ENCODE data around the gene IMPA2.
"Not testable (repeated sequence)": the region's sequence is repeated elsewhere in the genome, so short reads cannot be mapped to it uniquely, and the experiment has no call there.

The IMPA2 gene

GRCh38 chr18:12031181-12031580 is 49.9 kb downstream of the IMPA2 start:
- DNase-seq: no peak

DNA sequence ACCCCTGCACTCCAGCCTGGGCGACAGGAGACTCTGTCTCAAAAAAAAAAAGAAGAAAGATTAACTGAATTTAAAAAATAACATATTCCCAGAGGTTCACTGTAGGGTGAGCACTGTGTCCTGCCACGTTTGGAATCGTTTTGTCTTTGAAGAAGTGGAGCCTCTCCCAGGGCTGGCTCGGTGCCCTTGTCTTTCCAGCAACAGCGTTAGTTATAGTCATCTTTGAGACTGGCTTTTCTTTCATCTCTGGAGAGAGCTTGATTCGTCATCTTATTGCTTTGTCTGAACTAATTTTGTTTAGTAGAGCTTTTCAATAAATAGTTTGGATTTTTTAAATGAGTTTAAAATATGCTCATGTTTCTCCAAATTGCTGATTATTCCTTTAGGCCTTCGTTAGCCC is 50.5 kb downstream of the IMPA2 start:
- no peak for DNase-seq

- no peak for DNase-seq
Measured at GRCh38 chr18:12032786-12033642, 51.7 kb downstream of the IMPA2 start.

DNA sequence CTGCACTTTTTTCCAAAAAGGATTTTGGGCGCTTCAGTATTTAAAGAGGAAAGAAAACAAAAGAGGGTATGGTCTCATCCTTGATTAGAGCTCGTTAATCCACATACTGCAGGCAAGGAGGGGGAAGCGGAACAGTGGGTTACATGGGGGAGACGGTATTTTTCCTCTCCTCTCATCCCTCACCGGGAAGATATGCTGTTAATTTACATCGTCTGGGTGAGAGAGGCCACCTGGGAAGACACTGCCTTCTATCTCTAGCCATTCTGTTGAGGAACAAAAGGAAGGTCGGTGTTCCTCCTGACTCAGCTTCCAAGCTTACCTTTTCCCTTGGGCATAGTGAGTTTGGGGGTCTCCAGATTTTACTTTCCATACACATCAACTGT is 52.3 kb downstream of the IMPA2 start:
- no peak for DNase-seq

DNA sequence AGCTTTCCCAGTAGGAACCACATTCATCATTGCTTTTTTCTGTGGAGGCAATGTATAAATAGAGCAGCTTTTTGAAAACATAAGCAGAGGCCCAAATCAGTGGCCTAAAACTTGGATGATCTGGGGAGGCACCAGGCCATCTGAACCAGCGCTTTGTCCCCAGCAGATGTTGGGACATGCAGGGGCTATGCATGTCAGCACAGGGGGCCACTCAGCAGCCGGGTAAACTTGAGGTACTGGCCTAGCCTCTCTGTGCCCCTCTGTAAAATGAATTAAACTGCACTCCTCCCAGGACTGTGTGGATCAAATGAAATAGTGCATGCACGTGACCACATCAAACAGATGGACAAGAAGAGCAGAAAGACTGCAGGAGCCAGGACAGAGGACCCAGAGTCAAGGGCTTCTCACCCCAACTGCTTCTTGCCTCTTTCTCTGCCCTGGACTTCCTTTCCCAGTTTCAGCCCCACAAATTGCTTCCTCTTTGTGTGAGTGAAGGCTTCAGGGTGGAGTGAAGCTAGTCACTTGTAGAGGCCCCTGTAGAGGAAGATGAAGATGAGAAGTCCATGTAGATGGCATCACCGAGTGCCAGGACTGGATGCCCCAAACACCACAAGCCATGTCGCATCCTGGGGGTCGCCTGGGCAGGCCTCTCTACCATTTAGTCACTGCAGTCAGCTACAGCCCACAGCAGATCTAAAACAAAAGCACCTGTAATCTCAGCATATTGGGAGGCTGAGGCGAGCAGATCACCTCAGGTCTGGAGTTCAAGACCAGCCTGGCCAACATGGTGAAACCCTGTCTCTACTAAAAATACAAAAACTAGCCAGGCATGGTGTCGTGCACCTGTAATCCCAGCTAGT is 53.2 kb downstream of the IMPA2 start:
- no peak for DNase-seq

DNA sequence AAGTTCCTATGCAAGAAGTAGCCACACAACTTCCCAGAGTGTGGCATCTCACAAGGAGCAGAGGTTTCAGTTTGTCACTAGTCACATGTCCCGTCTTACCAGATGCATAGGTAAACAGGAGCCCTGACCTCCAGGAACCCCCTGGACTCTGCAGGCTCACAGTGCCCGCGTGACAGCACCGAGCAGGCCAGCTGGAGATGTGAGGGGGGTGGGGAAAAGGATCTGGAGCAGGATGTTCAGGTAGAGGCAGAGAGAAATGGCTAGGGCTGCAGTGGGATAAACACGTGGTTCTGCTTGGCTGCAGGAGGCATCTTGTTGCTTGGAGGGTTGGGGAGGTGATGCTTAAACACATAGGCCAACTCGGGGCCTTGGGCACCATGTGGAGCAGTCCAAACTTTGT is 54.2 kb downstream of the IMPA2 start:
- DNase-seq: no peak

GRCh38 chr18:12036201-12036751 is 55.0 kb downstream of the IMPA2 start:
- no peak for DNase-seq

- no peak for DNase-seq
Measured at GRCh38 chr18:12038082-12038638, 56.9 kb downstream of the IMPA2 start.

- DNase-seq: peak; percentile 68
Measured at GRCh38 chr18:12038639-12039539, 57.6 kb downstream of the IMPA2 start.

DNA sequence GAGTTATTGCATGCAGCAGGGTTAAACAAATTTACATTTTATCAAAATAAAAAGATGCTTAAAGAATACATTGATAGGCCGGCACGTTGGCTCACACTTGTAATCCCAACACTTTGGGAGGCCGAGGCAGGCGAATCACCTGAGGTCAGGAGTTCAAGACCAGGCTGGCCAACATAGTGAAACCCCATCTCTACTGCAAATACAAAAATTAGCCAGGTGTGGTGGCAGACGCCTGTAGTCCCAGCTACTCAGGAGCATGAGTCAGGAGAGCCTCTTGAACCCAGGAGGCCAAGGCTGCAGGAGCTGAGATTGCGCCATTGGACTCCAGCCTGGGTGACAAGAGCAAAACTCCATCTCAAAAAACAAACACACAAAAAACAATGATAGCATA is 58.2 kb downstream of the IMPA2 start:
- DNase-seq: not testable (repeated sequence)

DNA sequence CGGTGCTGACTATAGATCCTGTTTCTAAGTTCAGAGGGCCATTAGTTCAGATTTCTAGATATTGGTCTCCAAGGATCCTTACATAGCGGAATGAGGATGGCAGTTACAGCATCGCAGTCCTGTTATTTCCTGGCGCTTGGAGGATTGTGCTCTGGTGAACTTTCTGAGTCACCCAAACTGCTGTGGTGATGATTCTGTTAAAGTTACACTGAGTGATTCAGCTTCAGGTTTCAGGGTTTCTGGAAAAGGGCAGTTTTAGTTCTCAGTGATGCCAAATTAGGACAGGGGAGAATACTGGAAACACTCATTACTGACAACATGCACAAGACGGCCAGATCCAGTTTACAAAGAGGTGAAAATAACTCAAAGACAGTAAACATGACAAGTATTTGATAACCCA is 60.3 kb downstream of the IMPA2 start:
- no peak for DNase-seq

DNA sequence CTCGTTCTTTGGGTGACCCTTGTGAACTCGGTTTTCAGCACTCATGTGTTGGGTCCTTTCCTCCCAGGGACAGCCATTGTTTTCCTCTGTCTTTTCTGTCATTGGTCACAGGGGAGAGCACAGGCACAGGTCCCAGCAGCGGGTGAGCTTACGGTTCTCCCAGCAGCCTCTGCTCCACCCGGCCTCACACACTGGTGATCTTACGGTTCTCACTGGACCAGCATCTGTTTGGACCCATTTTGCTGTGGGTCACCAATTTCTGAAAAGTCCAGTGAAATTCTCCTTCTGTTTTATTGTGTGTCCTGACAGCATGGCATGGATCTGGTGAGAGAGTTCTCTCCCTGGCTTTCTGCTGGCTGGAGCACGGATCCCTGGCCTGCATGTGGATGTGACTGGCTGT is 62.5 kb downstream of the IMPA2 start:
- no peak for DNase-seq

GRCh38 chr18:12044591-12044990 is 63.3 kb downstream of the IMPA2 start:
- no peak for DNase-seq

DNA sequence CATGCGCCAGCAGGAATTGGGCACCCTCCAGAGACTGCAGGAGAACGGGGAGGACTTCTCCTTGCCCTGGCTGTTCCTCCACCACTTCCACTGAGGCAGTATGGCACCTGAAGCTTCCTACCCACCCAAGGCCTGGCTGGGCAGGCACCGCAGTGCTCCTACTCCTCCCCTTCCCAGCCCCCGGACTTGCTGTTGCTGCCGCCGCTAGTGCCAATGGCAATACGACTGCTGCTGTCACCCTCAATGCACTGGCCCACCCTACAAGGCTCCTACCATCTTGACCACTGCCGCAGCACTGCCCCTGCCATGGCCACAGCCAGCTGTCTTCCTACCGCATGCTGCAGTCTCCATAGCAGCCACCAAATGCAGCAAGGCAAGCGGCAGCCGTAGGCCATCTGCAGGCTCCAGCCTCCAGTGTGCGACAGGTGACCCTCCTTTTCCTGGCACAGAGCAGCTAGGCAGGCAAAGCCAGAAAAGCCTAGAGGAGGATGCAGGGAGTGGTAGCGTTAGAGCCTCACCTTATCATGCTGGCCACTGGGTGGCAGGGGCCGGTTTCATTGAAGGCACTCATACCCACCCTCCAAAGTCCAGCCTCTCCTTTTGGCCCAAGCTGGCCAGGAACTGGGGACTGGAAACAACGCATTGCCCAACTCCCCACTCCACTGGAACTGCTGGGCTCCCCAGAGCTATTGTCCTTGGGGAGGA is 64.9 kb downstream of the IMPA2 start:
- no peak for DNase-seq

GRCh38 chr18:12046751-12047335 is 65.5 kb downstream of the IMPA2 start:
- DNase-seq: no peak

DNA sequence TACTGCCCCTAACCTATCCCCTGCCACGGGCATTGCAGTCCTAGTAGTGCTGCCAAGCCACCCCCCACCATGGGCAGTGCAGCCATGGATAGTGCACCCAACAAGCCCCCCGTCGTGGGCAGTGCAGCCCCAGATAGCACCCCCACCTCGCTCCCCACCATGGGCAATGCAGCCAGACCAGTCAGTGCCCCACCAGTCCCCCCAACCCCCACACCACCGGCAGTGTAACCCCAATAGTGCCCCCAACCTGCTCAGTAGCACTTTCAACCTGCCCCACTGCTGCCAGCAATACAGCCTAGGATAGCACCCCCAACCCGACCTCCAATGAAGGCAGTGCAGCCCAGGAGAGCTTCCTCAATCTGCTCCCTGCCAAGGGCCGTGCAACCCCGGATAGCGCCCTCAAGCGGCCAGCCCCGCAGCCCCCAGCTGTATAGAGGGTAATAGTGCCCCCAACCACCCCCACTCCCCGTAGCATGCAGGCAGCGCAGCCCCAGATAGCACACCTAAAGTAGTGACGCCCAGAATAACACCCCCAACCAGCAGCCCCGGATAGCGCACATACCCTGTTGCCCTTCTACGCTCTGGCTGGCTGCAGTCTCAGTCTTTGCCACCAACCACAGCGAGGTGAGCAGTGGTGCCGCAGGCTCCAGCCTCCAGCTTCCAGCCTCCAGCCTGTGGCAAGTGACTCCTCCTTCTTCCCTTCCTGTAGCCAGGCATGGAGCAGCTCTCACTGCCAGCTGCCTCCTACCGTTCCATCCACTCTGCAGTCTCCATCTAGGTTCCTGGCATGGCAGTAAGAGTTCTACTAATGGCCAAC is 66.9 kb downstream of the IMPA2 start:
- DNase-seq: no peak

DNA sequence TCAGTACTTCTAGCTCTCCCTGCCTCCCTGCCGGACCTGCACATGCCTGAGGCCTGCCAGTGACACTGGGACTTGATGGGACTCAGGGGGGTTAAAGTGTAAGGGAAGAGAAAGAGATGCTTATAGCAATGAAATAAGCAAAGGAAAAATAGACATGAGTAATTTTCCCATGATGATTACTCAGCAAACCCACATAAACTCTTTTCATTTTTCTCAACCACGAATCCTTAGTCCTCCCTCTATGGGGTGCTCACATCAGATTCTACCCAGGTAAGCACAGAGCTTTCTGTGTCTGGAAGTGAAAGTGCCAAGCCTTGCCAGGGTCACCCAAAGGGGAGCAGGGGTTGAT is 67.5 kb downstream of the IMPA2 start:
- DNase-seq: no peak

- DNase-seq: no peak
Measured at GRCh38 chr18:12049978-12050811, 68.9 kb downstream of the IMPA2 start.

DNA sequence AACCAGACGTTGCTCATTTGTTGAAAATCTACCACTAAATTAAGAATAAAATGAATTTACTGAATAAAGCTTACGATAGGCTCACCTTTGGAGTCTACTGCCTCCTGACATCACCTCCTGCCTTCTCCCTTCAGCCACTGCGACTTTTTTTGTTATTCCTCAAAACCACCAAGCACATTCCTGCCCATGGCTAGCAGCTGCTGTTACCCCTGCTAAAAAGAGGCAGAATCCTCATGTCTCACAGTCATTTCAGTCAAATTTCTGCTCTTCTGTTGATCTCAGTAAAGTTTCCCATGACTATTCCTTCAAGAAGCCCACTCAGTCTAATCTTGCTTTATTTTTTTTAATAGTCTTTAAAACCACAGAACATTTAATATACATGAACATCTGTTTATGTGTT is 71.6 kb downstream of the IMPA2 start:
- no peak for DNase-seq

- DNase-seq: no peak
Measured at GRCh38 chr18:12053289-12053688, 72.0 kb downstream of the IMPA2 start.

Measured in stimulated activated naive CD4-positive, alpha-beta T cell treated with Interleukin-2 at 50 U/mL for 16 hours (primary cell).